ENCODE data around the gene FADS6.
"Not testable (repeated sequence)": the region's sequence is repeated elsewhere in the genome, so short reads cannot be mapped to it uniquely, and the experiment has no call there.

Gene FADS6

GRCh38 chr17:74920642-74921025 lies 27.2 kb upstream of the FADS6 start:
- no peak for DNase-seq (ENCODE audit: low read depth in 2 of 2)

GRCh38 chr17:74920306-74920620 lies 26.8 kb upstream of the FADS6 start:
- DNase-seq (ENCODE audit: low read depth in 2 of 2) = no peak

DNA sequence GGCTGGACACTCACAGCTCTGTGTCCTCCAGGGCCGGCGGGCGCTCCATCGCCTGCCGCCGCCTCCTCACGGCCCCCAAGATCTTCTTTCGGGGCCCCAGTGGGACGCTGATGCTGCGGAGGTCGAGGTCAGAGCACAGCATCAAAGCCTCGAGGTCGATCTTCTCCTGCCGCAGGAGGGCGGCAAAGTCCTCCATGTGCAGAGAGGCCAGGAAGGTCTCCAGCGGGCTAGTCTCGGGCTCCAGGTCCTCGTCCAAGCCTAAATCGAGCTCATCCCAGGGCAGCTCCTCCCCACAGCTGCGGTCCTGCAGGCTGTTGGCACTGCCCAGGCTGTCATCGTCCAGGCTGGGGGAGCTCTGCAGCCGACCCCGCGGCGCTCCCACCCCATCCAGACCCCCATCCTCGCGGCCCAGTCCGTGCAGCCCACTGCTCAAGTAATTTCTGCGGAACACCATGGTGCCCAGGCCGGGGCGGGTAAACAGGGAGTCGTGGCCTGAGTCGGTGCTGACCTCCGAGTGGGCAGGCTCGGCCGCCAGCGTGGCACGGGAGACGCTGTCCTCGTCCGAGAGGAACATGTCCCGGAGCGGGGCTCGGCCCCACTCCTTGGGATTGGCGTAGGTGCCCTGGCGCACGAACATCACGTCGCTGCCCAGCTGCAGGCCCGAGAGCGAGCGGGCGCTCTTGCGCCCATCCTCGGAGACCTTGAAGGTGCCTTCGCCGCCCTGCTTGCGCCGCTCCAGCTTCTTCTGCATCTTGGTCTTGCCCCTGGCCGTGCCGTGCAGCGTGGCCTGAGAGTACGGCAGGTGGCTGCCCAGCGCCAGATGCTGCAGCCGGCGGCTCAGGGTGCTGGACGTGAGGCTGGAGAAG lies 26.2 kb upstream of the FADS6 start:
- DNase-seq (ENCODE audit: low read depth in 2 of 2) = no peak

DNA sequence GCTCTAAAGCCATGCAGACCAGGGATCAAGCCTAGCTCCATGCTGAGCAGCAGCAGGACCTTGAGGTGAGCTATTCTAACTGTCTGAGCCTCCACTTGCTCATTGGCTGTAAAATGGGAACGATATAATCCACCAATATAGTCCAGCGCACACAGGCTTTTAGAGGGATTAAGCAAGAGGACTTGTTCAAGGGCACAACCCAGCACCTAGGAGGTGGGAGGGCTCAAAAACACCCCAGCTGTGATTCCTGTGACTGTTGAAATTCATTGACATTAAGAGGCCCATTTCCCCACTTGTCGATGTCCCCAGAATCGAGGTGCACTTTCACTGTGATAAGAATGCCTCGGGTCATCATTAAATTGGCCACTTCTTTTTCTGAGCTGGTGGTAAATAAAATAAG lies 25.5 kb upstream of the FADS6 start:
- no peak for DNase-seq (ENCODE audit: low read depth in 2 of 2)

DNA sequence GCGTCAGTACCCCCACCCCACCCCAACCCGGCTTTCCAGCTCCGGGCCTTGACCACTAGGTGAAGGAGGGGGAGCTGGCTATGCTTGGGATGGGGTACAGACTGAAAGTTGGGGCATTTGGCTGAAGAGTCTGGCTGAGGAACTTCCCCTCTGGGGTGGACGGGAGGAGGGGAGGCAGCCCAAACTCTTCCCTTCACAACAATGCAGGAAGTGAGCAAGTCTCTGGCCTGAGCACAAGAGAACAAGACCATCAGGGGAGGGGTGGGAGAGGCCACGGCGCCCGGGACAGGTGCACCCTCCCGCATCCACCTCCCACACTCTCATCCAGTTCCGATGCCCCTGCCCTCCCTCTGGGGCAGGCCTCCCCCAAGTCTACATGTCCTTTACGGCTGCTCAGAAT lies 24.0 kb upstream of the FADS6 start:
- no peak for DNase-seq (ENCODE audit: low read depth in 2 of 2)

DNA sequence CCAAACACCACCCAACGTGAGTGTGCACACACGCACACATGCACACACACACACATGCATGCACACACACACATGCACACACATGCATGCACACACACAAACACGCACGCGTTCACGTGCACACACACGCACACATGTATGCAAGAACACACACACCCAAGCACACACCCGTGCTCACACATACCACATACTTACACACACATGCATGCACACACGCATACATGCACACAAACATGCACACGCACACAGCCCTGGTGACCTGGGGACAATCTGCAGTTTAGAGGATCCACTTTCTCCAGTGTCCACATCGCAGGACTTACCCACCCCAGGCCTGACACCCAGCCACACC lies 23.4 kb upstream of the FADS6 start:
- no peak for DNase-seq (ENCODE audit: low read depth in 2 of 2)

- no peak for DNase-seq (ENCODE audit: low read depth in 2 of 2)
Observed at GRCh38 chr17:74916136-74916850, 22.9 kb upstream of the FADS6 start.

GRCh38 chr17:74911423-74911822 lies 18.0 kb upstream of the FADS6 start:
- not testable (repeated sequence) for DNase-seq (ENCODE audit: low read depth in 2 of 2)

DNA sequence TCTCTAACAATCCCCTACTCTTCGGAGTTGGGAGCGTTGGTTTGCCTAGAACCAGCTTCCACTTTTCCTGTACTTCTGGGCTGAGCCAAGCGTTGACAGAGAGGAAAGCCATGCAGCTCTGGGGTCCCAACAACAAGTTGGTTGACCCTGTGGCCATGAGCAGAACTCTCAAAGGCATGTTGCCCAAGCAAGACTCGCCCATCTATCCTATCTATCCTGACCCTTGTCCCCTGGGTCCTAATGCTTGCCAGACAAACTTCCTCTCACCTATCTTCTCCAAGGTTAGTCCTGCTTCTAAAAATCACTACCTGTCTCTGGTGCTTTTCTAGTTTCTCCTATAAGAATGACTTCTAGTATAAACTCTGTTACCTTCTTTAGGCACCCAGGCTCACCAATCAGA lies 15.7 kb upstream of the FADS6 start:
- not testable (repeated sequence) for DNase-seq (ENCODE audit: low read depth in 2 of 2)

- DNase-seq (ENCODE audit: low read depth in 2 of 2) = no peak
Observed at GRCh38 chr17:74907012-74907411, 13.6 kb upstream of the FADS6 start.

DNA sequence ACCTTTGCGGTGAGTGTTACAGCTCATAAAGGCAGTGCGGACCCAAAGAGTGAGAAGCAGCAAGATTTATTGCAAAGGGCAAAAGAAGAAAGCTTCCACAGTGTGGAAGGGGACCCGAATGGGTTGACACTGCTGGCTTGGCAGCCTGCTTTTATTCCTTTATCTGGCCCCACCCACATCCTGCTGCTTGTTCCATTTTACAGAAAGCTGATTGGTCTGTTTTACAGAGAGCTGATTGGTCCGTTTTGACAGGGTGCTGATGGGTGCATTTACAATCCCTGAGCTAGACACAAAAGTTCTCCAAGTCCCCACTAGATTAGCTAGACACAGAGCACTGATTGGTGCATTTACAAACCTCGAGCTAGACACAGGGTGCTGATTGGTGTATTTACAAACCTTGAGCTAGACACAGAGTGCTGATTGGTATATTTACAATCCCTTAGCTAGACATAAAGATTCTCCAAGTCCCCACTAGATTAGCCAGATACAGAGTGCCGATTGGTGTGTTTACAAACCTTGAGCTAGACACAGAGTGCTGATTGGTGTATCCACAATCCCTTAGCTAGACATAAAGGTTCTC lies 12.9 kb upstream of the FADS6 start:
- not testable (repeated sequence) for DNase-seq (ENCODE audit: low read depth in 2 of 2)

- no peak for DNase-seq (ENCODE audit: low read depth in 2 of 2)
Observed at GRCh38 chr17:74904687-74905409, 11.4 kb upstream of the FADS6 start.

GRCh38 chr17:74903671-74904070 lies 10.2 kb upstream of the FADS6 start:
- no peak for DNase-seq (ENCODE audit: low read depth in 2 of 2)

DNA sequence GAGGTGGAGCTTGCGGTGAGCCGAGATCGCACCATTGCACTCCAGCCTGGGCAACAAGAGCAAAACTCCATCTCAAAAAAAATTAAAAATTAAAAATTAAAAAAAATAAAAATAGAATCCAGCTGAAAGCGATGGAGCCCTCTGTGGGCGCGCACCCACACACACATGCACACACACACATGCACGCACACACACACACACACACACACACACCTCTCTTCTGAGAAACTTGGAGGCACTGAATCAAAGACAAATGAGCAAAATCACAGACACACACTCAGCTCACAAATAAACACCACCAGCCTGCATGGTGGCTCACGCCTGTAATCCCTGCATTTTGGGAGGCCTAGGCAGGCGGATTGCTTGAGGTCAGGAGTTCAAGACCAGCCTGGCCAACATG lies 9.6 kb upstream of the FADS6 start:
- no peak for DNase-seq (ENCODE audit: low read depth in 2 of 2)

DNA sequence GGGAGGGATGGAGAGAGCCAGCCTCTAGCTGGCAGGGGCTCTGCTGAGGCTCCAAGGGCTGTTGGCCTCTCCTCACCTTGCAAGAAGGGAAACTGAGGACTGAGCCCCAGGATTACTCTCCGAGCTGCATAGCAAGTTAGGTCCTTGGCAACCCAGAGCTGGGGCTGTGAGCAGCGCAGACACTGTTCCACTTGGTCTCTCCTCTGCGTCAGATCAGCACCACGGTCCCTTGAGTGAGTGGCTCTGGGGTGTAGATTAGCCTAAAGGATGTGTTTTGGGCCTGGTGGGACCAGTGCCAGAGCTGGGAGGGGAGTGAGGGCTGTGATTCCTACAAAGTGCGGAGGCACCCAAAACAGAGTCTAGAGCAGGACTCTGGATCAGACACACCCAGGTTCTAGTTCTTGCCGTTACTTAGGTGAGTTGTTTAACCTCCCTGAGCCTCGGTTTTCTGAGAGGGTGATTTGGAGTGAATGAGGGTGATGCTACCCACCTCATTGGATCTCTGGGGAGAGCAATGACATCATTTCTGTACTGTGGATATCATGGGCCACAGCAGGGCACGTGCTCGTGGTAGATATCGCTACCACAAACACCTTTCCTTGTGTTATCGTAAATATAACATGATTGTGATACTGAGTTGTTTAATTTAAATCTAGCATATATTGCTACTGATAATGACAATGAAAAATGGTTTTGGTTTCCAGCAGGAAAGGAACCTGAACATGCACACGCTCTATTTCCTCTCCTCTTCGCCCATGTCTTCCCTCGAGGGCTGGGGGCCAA lies 8.1 kb upstream of the FADS6 start:
- no peak for DNase-seq (ENCODE audit: low read depth in 2 of 2)

- DNase-seq (ENCODE audit: low read depth in 2 of 2) = no peak
Observed at GRCh38 chr17:74900208-74900607, 6.8 kb upstream of the FADS6 start.

GRCh38 chr17:74898376-74898946 lies 5.0 kb upstream of the FADS6 start:
- no peak for DNase-seq (ENCODE audit: low read depth in 2 of 2)

DNA sequence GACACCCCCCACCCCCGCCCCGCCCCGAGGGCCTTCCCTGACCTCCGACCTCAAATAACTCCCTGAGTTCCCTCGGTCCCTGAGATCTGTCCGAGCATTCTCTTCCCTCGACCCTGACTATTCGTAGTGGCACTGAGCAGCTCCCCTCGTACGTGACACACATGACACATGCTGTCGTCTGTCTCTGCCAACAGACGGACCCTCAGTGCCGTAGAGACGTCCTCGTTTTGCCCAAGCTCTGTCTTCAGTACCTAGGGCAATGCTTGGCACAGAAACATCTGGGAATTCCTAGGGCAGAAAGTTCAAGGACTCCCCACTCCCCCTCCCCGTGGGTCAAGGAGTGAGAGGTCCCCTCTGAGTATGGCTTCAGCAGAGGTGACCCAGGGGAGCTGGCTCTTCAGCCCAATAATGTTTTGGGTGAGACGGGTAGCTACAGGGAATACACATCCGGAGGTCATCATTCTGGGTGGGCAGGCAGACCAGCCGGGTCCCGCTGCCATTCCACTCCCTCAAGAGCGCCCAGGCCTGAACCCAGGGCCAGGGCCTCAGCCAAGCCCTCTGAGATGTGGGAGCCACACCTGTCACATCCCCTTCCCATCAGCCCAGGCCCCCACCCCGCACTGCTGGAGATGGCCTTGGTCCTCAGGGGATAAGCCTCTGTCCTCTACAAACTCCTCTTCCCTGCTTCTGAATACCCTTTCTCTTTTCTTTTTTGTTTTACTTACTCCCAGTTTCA lies 671 bp upstream of the FADS6 start:
- no peak for DNase-seq (ENCODE audit: low read depth in 2 of 2)

GRCh38 chr17:74892013-74892841 lies 1.2 kb downstream of the FADS6 start:
- no peak for DNase-seq (ENCODE audit: low read depth in 2 of 2)

GRCh38 chr17:74890554-74890953 lies 2.9 kb downstream of the FADS6 start:
- DNase-seq (ENCODE audit: low read depth in 2 of 2) = no peak

All from fibroblast of skin of left biceps (primary cell).